ENCODE results near the gene FANCD2OS.

- no peak for TF ChIP-seq CTCF (IDR thresholded peaks at IDR 0.05; ENCODE audit: insufficient read depth, low read depth, low read length)
- TF ChIP-seq EZH2 (IDR thresholded peaks at IDR 0.05; ENCODE audit: insufficient read depth, low read length) = no peak
Measured at GRCh38 chr3:10085738-10086137, 22.3 kb downstream of the FANCD2OS start.

Data from astrocyte (in vitro differentiated cells and primary cell).